Heart left ventricle (tissue), 13 donors: ENCODE measurements around the gene TMED8.

Experiments used
- CTCF ChIP-seq, 12 donors: fragments of 200-600 bp; sonication (generic) in 4 of 12; IDR thresholded peaks; one replicate each; pipeline versions ENCODE4 v1.5.0 to v1.8.0; 2018 to 2022; ENCODE audit warnings: antibody characterized with exemption in 12 of 12, mild to moderate bottlenecking in 5 of 12
- POLR2A ChIP-seq, 2 donors: fragments of 450-650 bp; IDR thresholded peaks; one replicate each; pipeline ENCODE4 v1.6.1; 2017; ENCODE audit warnings: antibody characterized with exemption in 2 of 2, mild to moderate bottlenecking in 2 of 2, moderate library complexity in 2 of 2
- donor health status: ischemic (EF 13 %, LVEDD 7.1; RV severe dilation, severe dysfunction).
- donor health status: DM: no; HTN: yes; CAD: no.
- donor health status: DM: no; HTN: no; CAD: no.
- donor health status: ischemic (EF 25% LVEDD 6.9; RV normal size, moderate dysfunction).
- donor health status: ischemic (EF 25% LVEDD 5.7; RV mildly dilated, moderate dysfunction).
- donor health status: ischemic (EF 35%, LVEDD 5.7; RV mildly dilated, moderate dysfunction).
- donor health status: nonischemic (EF 11% LVEDD 7.7; RV severe dilation, severe dysfunction).
- donor health status: DM: yes; HTN: yes; CAD: no.
- donor health status: PGD.
- donor health status: ischemic (EF 29% LVEDD 5.4; RV normal size, mild dysfunction).
- donor health status: nonischemic (EF 23%, LVEDD 6.1; RV moderate dilation, normal function).

GRCh38 chr14:77286576-77286975, 90.3 kb downstream of the TMED8 start:
- TF ChIP-seq CTCF (IDR thresholded peaks at IDR 0.05) (no peak), POLR2A (IDR thresholded peaks at IDR 0.05) (no peak)
